ENCODE measurements around the gene CTAGE6.
"Not testable (repeated sequence)": the region's sequence is repeated elsewhere in the genome, so short reads cannot be mapped to it uniquely, and the experiment has no call there.

- TF ChIP-seq CTCF, POLR2A (IDR thresholded peaks at IDR 0.05): not testable (repeated sequence)
Observed at GRCh38 chr7:143727561-143727960, 29.9 kb downstream of the CTAGE6 start.
